HT-29 (cell line): ENCODE measurements around the gene NDRG4. TPM values are rescaled to one million over a fixed set of nuclear protein-coding genes. Genes with fewer than 3 reads are reported as not detected.
A peak's percentile ranks its signal among the peaks of the same experiment; 100 is the strongest.

Source experiments
- DNase-seq: peaks from one replicate; pipeline ENCODE4 v3.0.0-alpha.2; 2015; ENCODE audit warnings: low spot score
- total RNA-seq: library from RNA; depleted of rRNA; stranded (reverse); fragments of >200 nt; shearing (Covaris generic); gene quantifications from 2 replicates; pipeline ENCODE4 v1.2.3, GENCODE V29; 2014; rRNA removed

NDRG4 gene
- 1.8 and 2.1 TPM in 2 replicates for total RNA-seq

GRCh38 chr16:58499615-58500351 lies at the start of gene NDRG4:
NDRG4 (plus strand) TSS chr16:58500143; CDS start chr16:58500249, 106 bp downstream.
- DNase-seq = peak; percentile 74

- no peak for DNase-seq
Observed at GRCh38 chr16:58450590-58450989, 49.4 kb upstream of the NDRG4 start.

- no peak for DNase-seq
Observed at GRCh38 chr16:58451265-58451689, 48.7 kb upstream of the NDRG4 start.

- DNase-seq = peak; percentile 51
Observed at GRCh38 chr16:58451945-58452401, 48.0 kb upstream of the NDRG4 start.

GRCh38 chr16:58452640-58453039 lies 47.3 kb upstream of the NDRG4 start:
- DNase-seq = no peak

GRCh38 chr16:58454178-58454577 lies 45.8 kb upstream of the NDRG4 start:
- DNase-seq = no peak

- no peak for DNase-seq
Observed at GRCh38 chr16:58454856-58455255, 45.1 kb upstream of the NDRG4 start.

- DNase-seq = no peak
Observed at GRCh38 chr16:58455750-58456149, 44.2 kb upstream of the NDRG4 start.

GRCh38 chr16:58456193-58456592 lies 43.8 kb upstream of the NDRG4 start:
- no peak for DNase-seq

- DNase-seq = peak; percentile 22
Observed at GRCh38 chr16:58458606-58459343, 41.2 kb upstream of the NDRG4 start.

GRCh38 chr16:58459344-58460218 lies 40.4 kb upstream of the NDRG4 start:
- DNase-seq = no peak

GRCh38 chr16:58460219-58460610 lies 39.7 kb upstream of the NDRG4 start:
- DNase-seq = no peak

GRCh38 chr16:58461056-58461455 lies 38.9 kb upstream of the NDRG4 start:
- no peak for DNase-seq

- no peak for DNase-seq
Observed at GRCh38 chr16:58461640-58462039, 38.3 kb upstream of the NDRG4 start.

- no peak for DNase-seq
Observed at GRCh38 chr16:58462089-58462488, 37.9 kb upstream of the NDRG4 start.

- no peak for DNase-seq
Observed at GRCh38 chr16:58462499-58462996, 37.4 kb upstream of the NDRG4 start.

GRCh38 chr16:58462997-58463941 lies 36.7 kb upstream of the NDRG4 start:
- DNase-seq = no peak

GRCh38 chr16:58464047-58464915 lies 35.7 kb upstream of the NDRG4 start:
- no peak for DNase-seq

GRCh38 chr16:58464916-58465731 lies 34.8 kb upstream of the NDRG4 start:
- DNase-seq = no peak
